K562 (cell line): Measurements from ENCODE around the gene MDN1.

Experiments used
- GATAD2A ChIP-seq: fragments of 450-650 bp; IDR thresholded peaks from 2 replicates; pipeline ENCODE4 v1.6.1; 2017
- MAX ChIP-seq: sonication (generic); formaldehyde crosslinking; IDR thresholded peaks from 2 replicates; pipeline ENCODE4 v1.9.0; 2022; ENCODE audit warnings: mild to moderate bottlenecking, missing genetic modification reagents
- POLR2A ChIP-seq: fragments of 450-650 bp; conservative IDR thresholded peaks from 2 replicates; pipeline ENCODE4 v1.6.1; 2016
- RAD21 ChIP-seq, 2 experiments: fragments of 250-450 bp in 1 of 2; fragments of 450-650 bp in 1 of 2; sonication (Bioruptor Pico) in 1 of 2; formaldehyde crosslinking in 1 of 2; IDR thresholded peaks in 1 of 2; conservative IDR thresholded peaks in 1 of 2; 2 replicates each; pipeline versions ENCODE4 v1.4.0 to v1.8.0; 2020 to 2022; ENCODE audit warnings: mild to moderate bottlenecking in 2 of 2, moderate library complexity in 1 of 2
- STAT5B ChIP-seq: fragments of 250-450 bp; sonication (Bioruptor Pico); IDR thresholded peaks from 2 replicates; pipeline ENCODE4 v1.8.0; 2021; ENCODE audit warnings: mild to moderate bottlenecking, inconsistent platforms
- TCF7L2 ChIP-seq: fragments of 150-350 bp; IDR thresholded peaks from 2 replicates; pipeline ENCODE4 v1.6.1; 2016; ENCODE audit warnings: low read depth, mild to moderate bottlenecking, low read length, moderate library complexity
- ZFP36 ChIP-seq: fragments of 150-350 bp; IDR thresholded peaks from 2 replicates; pipeline ENCODE4 v1.6.1; 2018; ENCODE audit warnings: low read length, low read depth; ENCODE audit not compliant: partially characterized antibody
- ZNF785 ChIP-seq: fragments of 250-450 bp; sonication (Bioruptor Pico); IDR thresholded peaks from 2 replicates; pipeline ENCODE4 v1.4.0; 2020; ENCODE audit warnings: mild to moderate bottlenecking
- TF ChIP-seq, protein P1 (sequence below): IDR thresholded peaks from 2 replicates; pipeline ENCODE4 v1.6.1; 2016; ENCODE audit warnings: missing genetic modification characterization, missing compliant biosample characterization
- TF ChIP-seq, protein P2 (sequence below), 3 experiments: IDR thresholded peaks in 2 of 3; conservative IDR thresholded peaks in 1 of 3; 2 replicates each; pipeline ENCODE4 v1.5.1; 2011 to 2012; ENCODE audit warnings: low read length in 3 of 3, mild to moderate bottlenecking in 3 of 3, control low read depth in 2 of 3, improper control_type of control experiment in 1 of 3, inconsistent platforms in 1 of 3, low read depth in 1 of 3, mixed read lengths in 1 of 3, moderate library complexity in 1 of 3; ENCODE audit not compliant: insufficient read depth in 2 of 3

DNA sequence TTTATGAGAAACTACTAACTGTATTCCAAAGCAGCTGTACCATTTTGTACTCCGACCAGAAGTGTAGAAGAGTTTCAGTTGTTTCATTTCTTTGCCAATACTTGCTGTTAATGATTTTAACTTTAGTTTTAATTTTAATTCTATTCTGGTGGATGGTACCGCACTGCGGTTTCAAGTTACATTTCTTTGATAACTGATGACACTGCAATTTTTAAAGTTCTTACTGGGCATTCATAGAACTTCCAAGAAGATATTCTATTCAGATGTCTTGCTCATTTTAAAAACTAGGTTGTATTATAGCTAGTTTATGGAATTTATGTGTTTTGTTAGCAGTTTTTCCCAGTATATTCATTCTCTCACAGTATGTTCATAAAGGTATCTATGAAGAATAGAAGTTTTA, 117.2 kb downstream of the MDN1 start:
- no peak for TF ChIP-seq POLR2A
- no peak for TF ChIP-seq STAT5B (CRISPR knock-in tag)
- no peak for TF ChIP-seq MAX (CRISPR knock-in tag)
- no peak for TF ChIP-seq GATAD2A
- TF ChIP-seq TCF7L2: no peak
- TF ChIP-seq, protein P1, sequence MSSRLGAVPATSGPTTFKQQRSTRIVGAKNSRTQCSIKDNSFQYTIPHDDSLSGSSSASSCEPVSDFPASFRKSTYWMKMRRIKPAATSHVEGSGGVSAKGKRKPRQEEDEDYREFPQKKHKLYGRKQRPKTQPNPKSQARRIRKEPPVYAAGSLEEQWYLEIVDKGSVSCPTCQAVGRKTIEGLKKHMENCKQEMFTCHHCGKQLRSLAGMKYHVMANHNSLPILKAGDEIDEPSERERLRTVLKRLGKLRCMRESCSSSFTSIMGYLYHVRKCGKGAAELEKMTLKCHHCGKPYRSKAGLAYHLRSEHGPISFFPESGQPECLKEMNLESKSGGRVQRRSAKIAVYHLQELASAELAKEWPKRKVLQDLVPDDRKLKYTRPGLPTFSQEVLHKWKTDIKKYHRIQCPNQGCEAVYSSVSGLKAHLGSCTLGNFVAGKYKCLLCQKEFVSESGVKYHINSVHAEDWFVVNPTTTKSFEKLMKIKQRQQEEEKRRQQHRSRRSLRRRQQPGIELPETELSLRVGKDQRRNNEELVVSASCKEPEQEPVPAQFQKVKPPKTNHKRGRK (tag): no peak
- TF ChIP-seq ZNF785: no peak
- no peak for TF ChIP-seq ZFP36
- TF ChIP-seq, protein P2, sequence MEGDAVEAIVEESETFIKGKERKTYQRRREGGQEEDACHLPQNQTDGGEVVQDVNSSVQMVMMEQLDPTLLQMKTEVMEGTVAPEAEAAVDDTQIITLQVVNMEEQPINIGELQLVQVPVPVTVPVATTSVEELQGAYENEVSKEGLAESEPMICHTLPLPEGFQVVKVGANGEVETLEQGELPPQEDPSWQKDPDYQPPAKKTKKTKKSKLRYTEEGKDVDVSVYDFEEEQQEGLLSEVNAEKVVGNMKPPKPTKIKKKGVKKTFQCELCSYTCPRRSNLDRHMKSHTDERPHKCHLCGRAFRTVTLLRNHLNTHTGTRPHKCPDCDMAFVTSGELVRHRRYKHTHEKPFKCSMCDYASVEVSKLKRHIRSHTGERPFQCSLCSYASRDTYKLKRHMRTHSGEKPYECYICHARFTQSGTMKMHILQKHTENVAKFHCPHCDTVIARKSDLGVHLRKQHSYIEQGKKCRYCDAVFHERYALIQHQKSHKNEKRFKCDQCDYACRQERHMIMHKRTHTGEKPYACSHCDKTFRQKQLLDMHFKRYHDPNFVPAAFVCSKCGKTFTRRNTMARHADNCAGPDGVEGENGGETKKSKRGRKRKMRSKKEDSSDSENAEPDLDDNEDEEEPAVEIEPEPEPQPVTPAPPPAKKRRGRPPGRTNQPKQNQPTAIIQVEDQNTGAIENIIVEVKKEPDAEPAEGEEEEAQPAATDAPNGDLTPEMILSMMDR (IDR thresholded peaks at IDR 0.05 in 2 of 3, conservative IDR thresholded peaks at IDR 0.05 in 1 of 3; ENCODE audit: insufficient read depth in 2 of 3, low read depth in 1 of 3, low read length in 3 of 3): no peak
- TF ChIP-seq RAD21 (CRISPR knock-in tag; conservative IDR thresholded peaks at IDR 0.05 in 1 of 2, IDR thresholded peaks at IDR 0.05 in 1 of 2): no peak
